NCI-H1930 (cell line): ENCODE results near the gene TRAPPC10.
"Not testable (repeated sequence)": the region's sequence is repeated elsewhere in the genome, so short reads cannot be mapped to it uniquely, and the experiment has no call there.

ENCODE experiments used
- DNase-seq, 2 experiments: peaks; one replicate each; lab custom pipeline; 2025; lab: John Stamatoyannopoulos, UW

Gene TRAPPC10

GRCh38 chr21:44145616-44146015, 133.5 kb downstream of the TRAPPC10 start:
- DNase-seq = not testable (repeated sequence)

GRCh38 chr21:44147108-44147507, 135.0 kb downstream of the TRAPPC10 start:
- DNase-seq = not testable (repeated sequence)

GRCh38 chr21:44150255-44150654, 138.1 kb downstream of the TRAPPC10 start:
- not testable (repeated sequence) for DNase-seq

- not testable (repeated sequence) for DNase-seq
These were observed 141.2 kb downstream of the TRAPPC10 start for GRCh38 chr21:44153214-44153888.

- not testable (repeated sequence) for DNase-seq
These were observed 141.8 kb downstream of the TRAPPC10 start for GRCh38 chr21:44153889-44154228.

GRCh38 chr21:44154816-44155230, 142.7 kb downstream of the TRAPPC10 start:
- not testable (repeated sequence) for DNase-seq

GRCh38 chr21:44155231-44155993, 143.3 kb downstream of the TRAPPC10 start:
- DNase-seq = not testable (repeated sequence)

- DNase-seq = not testable (repeated sequence)
These were observed 143.9 kb downstream of the TRAPPC10 start for GRCh38 chr21:44155994-44156380.
